Bone marrow (tissue), 2 donors: ENCODE data around the gene ACAD9.
"Not testable (repeated sequence)": the region's sequence is repeated elsewhere in the genome, so short reads cannot be mapped to it uniquely, and the experiment has no call there.

Experiments
- DNase-seq, 2 donors: peaks; one replicate each; lab custom pipeline; 2025; lab: John Stamatoyannopoulos, UW

Gene ACAD9

DNA sequence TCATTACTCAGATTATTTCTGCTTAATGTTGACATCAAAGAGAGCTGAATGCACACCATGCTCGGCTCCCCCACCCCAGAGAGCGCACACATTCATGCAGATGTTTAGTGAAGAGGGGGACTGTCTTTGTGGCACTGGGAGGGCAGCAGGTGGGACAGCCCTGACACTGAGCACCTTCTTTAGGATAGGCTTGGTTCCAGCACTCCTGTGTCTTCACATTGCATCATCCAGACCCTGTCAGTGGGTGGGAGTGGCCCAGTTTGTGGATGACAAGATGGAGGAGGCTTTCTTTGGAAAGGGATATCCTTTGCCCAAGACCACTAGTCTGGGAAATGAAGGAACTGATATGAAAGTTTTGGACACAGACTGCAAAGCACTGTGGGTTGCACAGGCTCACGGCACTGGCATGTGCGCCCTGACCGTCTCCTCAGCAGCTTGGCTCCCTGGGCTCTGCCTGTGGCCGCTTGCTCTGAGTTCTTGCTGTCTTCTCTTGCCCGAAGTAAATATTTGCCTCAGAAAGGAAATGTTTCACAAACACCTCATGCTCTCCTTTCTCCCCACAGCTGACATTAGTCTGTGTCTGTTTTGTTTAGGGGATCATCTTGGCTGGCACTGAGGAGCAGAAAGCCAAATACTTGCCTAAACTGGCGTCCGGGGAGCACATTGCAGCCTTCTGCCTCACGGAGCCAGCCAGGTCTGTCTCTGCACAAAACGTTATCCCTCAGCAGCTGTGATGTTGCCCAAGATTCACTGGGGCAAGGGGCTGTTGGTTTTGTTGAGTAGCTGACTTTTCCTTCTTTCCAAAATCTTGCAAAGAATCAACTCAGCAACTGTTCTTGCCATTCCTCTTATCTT lies 16.6 kb downstream of the ACAD9 start:
- DNase-seq = no peak

DNA sequence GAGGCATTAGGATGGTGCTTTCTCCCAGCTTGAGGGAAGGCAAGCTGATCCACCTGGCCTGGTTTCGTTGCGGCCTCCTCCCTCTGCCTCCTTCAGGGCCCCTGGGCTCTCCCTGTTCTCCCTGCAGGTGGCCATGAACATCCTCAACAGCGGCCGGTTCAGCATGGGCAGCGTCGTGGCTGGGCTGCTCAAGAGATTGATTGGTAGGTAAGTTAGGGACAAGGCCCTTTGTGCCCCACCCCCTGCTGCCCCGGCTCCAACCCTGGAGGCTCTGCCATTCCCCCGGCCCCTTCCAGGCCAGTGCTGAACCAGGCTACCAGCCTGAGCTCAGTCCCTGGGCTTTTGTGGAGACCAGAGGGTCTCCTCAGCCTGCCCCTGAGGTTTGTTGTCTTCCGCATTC lies 23.0 kb downstream of the ACAD9 start:
- no peak for DNase-seq

DNA sequence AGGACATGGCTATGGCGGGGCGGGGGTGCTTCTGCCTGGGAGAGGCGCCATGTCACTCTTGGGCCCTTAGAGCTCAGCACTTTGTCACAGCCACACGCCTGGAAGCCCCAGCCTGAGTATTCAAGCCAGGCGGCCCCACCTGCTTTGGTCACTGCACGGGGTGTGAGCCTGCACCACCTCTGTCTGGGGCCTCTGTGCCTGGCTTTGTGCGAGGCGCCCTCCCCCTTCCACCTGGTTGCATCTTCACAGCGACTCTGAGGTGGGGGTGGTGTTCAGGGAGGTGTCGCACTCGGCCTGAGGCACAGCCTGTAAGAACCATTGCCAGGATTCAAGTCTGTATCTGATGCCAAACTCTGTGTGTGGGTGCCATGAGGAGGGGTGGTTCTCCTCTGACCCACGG lies 24.1 kb downstream of the ACAD9 start:
- no peak for DNase-seq

DNA sequence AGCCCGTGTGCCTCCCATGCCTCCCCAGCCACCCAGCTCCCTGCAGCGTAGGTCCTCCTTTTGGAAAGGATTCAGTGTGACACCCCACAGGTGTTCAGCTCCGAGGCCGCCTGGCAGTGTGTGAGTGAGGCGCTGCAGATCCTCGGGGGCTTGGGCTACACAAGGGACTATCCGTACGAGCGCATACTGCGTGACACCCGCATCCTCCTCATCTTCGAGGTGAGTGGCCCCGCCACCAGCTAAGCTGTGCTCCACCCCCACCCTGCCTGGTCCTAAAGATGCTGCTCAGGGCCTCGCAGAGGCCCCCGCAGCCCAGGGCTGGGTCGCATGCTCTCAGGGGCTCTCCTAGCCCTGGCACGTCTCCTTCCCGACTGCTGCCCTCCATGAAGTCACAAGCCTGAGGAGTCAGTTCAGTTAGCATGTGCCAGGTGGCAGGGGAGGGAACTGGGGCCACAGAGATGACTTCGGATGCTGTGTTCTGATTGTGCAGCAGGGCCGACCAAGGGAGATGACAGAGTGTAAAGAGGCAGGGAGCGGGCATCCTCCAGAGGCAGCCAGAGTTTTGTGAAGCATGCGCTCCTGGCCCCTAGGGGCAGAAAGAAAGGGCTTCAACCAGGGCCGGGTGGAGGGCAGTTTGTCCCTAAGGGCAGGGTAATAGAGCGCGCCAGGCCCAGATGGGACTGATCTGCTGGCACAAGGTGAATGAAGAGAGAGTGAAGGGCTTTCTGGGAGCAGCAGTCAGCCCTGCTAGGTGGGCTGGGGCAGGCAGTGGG lies 26.8 kb downstream of the ACAD9 start:
- no peak for DNase-seq

DNA sequence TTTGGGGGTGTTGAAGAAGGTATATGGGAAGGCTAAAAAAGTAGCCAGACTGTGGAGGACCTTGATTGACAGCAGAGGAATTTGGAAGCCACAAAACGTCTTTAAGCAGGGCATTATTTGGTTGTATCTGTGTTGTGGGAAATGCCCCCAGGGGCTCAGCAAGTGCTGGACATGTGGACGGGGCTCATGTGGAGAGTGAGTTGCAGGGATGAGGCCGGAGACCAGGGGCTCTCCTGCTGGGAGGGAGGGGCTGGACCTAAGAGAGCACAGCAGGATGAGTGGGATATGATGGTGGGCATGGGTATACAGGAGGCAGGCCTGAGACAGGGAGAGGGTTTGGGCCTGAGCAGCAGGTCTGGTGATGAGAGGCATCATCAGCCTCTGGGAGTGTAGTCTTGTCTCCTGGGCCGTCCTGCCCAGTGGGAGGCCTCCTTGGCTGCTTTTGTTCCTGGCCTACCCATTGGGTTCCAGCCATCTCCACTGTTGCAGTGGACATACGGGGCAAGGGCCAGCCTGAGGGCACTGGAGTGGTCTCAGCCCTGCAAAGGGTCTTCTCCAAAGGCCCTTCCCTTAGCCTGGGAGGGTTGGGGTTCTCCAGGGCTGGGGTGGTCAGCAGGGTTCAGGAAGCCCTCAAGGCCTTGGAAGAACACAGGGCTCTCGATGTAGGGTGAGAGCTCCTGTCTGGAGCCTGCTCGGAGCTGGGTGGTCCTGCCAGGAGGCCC lies 27.5 kb downstream of the ACAD9 start:
- no peak for DNase-seq

DNA sequence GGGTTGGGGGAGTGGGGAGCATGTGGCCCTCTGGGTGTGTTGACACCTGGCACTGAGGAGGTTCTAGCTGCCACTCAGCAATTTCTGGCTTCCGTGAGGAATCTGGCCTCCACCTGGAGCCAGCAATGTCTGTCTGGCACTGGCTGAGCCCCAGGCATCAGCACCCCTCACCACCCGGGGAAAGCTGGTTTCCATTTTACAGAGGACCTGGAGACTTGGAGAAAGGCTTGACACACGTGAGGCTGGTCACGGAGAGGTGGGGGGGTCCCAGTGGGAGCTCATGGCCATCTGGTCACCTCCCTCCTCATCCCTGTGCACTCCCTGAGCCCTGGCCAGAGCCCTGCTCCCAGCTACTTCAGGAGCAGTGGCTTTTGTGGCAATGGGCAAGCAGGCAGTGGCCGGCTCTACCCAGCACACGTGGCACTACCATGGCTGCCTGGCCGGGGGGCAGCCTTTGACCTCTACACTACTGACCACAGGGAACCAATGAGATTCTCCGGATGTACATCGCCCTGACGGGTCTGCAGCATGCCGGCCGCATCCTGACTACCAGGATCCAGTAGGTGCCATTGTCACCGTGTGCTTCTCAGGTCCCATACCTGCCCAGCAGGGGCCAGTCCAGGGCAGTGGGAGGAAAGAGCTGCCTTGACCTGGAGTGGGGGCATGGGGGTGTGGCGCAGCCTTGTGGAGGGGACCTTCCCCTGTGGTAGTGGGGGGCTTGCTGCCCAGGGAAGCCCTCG lies 28.5 kb downstream of the ACAD9 start:
- DNase-seq = no peak

DNA sequence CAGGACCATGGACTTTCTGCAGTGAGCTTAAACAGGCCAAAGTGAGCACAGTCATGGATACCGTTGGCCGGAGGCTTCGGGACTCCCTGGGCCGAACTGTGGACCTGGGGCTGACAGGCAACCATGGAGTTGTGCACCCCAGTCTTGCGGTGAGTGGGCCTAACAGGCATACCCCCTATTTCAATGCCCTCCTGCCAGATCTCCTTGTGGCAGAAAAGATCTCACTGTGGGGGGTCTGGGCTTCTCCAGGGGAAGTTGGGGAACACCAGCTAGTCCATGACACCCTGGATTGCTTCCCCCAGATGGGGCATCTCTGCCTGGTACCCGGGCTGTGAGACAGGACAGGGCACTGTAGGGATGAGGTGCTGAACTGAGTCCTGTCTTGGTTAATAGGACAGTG lies 29.5 kb downstream of the ACAD9 start:
- no peak for DNase-seq

DNA sequence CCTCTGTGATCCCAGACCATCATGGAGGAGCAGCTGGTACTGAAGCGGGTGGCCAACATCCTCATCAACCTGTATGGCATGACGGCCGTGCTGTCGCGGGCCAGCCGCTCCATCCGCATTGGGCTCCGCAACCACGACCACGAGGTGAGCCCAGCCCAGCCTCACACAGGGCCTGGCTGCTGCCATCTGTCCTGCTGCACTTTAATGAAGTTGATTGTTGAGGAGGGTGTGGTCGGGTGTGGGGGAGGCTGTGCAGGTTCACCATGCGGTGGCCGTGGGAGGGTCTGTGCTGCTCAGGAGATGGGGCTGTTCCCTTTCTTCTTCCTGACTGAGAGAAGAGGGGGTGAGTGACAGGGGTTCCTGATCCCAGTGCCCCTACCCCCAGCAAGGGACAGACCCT lies 30.6 kb downstream of the ACAD9 start:
- DNase-seq = no peak

DNA sequence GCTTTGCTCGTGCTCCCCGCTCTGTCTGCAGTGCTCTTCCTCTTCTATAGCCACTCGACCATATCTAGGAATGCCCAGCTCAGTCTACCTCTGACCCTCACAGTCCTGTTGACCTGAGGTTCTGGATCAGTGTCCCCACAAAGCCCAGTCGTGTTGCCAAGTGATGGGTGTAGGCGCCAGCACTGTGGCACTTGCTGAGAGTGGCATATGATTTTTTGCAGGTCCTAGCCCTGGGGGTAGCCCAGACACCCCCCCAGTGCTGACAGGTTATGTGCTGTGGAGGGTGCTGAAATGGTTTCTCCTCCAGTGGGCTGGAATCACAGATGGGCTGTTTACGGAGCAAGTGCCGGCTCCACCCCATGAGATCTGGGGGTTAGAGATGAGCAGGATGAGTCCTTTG lies 32.5 kb downstream of the ACAD9 start:
- DNase-seq = no peak

DNA sequence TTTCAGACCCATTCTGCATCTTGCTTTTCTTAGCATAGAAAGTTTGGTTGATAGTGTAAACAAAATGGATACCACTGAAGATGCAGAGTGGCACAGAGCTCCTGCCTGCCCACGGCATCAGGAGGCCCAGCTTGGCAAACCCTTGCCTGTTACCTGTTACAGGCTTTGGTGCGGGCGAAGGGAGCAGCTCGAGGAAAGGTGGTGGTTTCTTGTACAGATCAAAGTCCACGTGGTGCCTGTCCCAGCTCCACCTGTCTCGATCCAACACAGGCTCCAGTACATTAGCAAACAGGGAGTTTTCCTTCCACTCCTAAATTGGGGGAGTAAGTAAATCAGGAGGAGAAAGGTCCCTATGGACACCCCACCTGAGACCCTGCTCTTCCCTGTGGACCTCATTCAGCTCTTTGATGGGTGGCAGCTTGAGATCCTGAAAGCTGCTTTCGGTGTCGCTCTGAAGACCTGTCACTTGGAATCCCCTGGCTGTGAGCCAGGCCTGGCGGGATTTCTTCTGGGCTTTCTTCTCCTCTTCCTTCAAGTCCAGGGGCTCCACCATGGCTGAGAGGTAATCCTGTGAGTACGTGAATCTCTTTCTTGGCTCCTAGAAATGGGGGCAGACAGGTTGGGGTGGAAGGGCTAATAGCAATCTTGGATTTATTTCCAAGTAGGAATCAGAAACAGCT lies 35.7 kb downstream of the ACAD9 start:
- DNase-seq = no peak

DNA sequence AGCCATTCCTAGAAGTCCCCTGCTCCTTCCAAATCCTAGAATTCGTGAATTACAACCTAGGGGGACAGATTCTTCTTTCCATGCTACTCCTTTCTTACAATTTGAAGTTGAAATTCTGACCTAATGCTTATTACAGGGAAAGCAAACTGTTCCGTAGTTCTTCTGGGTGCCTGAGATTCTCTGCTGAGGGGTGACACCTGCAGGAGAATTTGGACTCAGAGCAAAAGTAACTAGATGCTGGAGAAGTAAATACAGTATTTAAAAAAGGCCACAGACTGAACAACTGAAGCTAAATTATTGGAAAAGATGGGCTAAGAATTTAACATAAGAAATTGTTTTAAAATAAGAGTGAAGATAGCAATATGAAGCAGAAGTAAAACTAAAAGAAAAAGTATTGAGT lies 37.9 kb downstream of the ACAD9 start:
- DNase-seq = no peak

DNA sequence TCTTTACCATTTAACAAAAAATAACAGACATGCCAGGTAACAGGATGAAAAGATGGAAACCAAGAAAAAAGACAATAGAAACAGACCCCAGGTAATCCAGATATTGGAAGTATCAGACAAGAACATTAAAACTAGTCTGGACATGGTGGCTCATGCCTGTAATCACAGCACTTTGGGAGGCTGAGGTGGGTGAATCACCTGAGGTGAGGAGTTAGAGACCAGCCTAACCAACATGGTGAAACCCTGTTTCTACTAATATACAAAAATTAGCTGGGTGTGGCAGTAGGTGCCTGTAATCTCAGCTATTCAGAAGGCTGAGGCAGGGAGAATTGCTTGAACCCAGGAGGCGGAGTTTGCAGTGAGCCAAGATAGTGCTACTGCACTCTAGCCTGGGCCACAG lies 40.6 kb downstream of the ACAD9 start:
- no peak for DNase-seq

DNA sequence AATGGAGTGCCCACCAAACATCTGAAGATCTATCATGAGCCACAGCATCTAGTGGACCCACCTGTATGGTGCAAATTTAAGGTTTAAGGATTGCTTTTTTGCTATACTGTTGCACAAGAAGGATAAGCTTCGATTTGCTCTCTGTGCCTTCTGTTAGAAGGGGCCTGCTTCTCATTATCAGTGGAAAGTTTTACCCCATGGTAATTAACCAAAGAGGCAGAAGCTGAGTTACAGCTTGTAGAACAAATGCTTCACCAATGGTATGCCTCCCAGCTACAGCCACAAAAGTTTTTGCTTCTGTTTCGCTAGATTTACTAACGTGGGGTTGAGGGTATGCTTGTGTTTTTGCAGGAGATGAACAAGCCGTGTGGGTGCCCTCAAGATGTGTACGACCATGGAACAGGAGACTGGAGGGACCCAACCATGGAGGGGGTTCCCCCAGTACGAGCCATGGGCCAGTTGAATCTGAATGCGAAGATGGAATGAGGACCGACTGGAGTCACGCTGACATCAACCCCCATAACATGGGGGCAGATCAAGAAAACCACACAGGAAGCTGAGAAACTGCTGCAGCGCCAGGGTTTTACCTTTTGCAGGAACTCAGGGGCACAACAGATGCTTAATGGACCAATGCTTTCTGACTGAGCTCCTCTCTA lies 43.5 kb downstream of the ACAD9 start:
- DNase-seq = peak in 1 of 2 donors; percentile 30

DNA sequence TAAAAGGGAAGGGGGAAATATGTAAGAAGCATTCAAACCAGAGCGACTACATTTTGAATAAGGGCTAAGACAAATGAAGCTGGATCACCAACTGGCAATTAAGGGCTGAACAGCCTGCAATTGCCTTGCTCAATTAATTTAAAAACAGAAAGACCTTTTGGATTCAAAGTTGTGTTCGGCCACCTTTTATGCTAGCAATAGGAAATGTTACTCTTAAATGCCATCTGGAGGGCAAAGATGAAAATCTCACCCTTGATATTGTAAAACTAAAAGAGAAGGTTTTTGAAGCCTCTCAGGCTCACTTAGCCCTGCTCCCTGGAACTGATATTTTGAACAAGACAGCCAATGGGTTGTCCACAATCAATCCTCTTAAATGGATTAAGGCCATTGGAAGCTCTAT lies 44.2 kb downstream of the ACAD9 start:
- DNase-seq = no peak

DNA sequence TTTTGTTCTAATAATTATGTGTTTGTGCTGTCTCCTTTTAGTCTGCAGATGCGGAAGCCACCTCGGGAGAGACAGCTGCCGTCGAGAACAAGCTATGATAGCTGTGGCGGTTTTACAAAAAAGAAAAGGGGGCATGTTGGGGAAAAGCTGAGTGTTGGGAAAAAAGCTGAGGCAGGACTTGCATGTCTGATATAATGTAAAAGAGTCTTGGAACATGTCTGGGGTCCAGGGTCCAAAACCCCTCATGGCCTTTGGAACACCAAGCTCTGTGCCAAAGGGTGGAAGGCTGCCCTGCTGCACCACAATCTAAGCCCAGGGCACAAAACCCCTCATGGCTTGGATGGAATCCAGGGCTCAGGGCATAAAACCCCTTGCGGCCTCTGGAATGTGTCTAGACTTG lies 44.6 kb downstream of the ACAD9 start:
- not testable (repeated sequence) for DNase-seq

DNA sequence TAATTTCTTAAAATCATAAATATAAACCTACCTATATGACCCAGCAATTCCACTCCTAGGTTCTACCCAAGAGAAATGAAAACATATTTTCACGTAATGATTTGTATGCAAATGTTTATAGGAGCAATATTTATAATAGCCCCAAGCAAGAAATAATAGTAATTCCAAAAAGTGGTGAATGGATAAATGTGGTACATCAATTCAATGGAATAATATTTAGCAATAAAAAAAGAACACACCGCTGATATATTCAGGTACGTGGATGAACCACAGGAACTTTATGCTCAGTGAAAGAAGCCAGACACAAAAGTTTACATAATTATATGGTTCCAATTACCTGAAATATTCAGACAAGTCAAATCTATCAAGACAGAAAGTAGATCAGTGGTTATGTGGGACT lies 49.9 kb downstream of the ACAD9 start:
- DNase-seq = no peak

DNA sequence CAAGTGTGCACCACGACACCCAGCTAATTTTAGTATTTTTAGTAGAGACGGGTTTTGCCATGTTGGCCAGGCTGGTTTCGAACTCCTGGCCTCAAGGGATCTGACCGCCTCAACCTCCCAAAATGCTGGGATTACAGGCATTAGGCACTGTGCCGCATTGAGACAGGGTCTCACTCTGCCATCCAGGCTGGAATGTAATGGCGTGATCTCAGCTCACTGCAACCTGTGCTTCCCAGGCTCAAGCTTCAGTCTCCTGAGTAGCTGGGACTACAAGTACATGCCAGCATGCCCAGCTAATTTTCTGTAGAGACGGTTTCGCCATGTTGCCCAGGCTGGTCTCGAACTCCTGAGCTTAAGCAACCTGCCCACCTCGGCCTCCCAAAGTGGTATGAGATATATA lies 51.6 kb downstream of the ACAD9 start:
- DNase-seq = no peak

DNA sequence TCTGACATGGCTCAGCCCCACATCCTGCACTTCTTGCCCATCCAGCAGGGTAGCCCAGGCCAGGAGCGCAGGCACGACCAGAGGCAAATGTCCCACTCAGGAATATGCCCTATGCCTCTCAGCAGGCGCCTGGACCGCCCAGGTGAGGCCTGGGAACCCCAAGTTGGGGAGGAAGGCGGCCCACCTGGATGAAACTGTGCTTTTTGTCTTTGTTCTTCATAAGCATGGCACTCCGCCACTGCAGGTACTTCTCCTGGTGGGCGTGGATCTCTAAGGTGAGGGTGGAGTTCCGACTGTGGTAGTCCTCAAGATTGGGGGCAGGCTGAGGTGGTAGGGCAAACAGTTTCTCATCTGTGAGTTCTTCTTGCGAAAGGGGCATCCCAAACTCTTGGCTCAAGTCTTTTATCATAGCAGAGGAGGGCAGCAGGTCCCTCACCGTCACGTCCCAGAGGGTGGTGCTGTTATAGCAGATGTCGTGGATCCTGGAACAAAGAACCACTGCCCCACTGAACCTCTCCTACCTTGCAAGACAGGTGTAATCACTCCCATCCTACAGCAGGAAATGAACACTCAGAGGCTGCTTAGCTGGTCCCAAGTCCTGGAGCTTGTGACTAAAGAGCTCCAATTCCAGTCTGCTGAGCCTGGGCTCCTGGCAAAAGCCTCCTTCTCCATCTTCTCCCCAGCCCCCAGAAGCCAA lies 53.2 kb downstream of the ACAD9 start:
- DNase-seq = no peak

DNA sequence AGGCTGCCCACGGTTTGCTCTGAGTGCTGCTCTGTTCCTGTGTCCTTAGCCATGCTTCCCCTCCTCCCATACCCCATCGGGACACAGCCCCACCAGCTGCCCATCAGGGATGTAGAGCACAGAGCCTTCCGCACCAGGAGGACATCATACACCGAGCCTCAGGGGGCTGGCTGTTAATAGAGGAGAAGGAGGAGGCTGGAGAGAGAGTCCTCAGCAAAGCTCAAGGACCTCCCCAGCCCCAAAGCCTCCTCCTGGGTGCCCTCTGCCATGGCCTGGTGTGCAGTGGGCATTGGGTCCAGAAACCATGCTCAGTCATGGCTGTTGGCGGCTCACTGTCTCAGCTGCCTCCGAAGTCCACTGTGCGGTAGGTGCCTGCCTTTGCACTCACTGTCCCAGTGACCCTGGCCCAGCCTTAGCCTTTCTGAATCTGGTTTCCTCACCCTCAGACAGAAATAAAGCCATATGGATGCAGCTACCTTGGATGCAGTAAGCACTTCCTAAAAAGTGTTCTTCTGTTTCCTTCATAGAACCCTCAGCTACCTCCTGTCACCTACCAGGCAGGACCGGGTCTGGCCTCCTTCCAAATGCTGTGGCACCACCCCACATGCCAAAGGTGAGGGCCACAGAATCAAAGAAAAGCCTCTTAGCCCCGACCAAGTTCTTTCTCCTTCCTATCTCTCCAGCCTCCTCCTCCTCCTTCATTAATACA lies 53.9 kb downstream of the ACAD9 start:
- no peak for DNase-seq

DNA sequence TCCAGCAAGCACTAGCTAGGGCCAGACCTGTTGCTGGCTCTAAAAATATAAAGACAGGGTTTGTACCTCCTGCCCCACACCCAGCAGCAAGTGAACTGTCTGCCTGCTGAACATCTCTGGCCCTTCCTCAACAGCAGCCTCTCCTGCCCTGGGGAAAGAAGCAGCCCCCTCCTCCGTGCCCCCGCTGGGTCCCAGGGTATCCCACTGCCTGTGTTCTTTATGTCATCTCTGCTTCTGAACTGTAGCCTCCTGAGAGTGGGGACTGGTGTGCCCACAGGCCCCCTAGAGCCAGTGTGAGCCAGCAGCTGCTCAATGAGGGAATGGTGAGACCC lies 54.5 kb downstream of the ACAD9 start:
- DNase-seq = no peak
